Measurements from ENCODE around the gene EEF1AKMT1.

The EEF1AKMT1 gene

GRCh38 chr13:20720499-20720898, 53.3 kb downstream of the EEF1AKMT1 start:
- TF ChIP-seq REST (IDR thresholded peaks at IDR 0.05; ENCODE audit: insufficient read depth in 1 of 2, low read depth in 2 of 2, low read length in 2 of 2) = no peak

DNA sequence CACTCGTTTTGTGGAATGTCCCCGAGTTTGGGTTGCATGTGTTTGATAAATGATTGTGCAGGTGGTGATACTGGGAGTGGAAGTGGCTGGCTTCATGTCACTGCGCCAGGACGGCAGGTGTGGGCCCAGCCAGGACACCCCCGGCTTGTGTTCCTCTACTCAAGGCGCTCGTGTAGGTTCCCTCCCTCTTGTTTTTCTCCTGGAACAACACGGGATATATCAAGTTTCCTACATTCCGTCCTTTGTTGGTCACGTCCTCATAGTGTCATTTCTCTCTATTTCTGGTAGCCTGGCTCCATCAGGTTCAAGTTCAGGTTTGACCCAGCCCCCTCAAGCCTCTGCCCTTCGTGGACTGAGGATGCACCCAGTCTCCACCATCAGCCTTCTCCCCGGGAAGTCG, 54.0 kb downstream of the EEF1AKMT1 start:
- no peak for TF ChIP-seq POLR2AphosphoS5 (IDR thresholded peaks at IDR 0.05; ENCODE audit: low read depth, low read length)
- TF ChIP-seq FOXP2 (optimal IDR thresholded peaks at IDR 0.05; ENCODE audit: borderline replicate concordance, extremely low read depth, extremely low read length, insufficient read depth) = no peak
- TF ChIP-seq REST (IDR thresholded peaks at IDR 0.05; ENCODE audit: insufficient read depth in 1 of 2, low read depth in 2 of 2, low read length in 2 of 2) = no peak
- TF ChIP-seq TAF1 (IDR thresholded peaks at IDR 0.05; ENCODE audit: borderline replicate concordance, insufficient read depth, low read length) = no peak
- TF ChIP-seq SIN3A (IDR thresholded peaks at IDR 0.05; ENCODE audit: borderline replicate concordance, insufficient read depth, low read length) = no peak

GRCh38 chr13:20718958-20719566, 54.7 kb downstream of the EEF1AKMT1 start:
- TF ChIP-seq FOXP2 (optimal IDR thresholded peaks at IDR 0.05; ENCODE audit: borderline replicate concordance, extremely low read depth, extremely low read length, insufficient read depth) (no peak), SIN3A (IDR thresholded peaks at IDR 0.05; ENCODE audit: borderline replicate concordance, insufficient read depth, low read length) (no peak), REST (IDR thresholded peaks at IDR 0.05; ENCODE audit: insufficient read depth in 1 of 2, low read depth in 2 of 2, low read length in 2 of 2) (no peak)

DNA sequence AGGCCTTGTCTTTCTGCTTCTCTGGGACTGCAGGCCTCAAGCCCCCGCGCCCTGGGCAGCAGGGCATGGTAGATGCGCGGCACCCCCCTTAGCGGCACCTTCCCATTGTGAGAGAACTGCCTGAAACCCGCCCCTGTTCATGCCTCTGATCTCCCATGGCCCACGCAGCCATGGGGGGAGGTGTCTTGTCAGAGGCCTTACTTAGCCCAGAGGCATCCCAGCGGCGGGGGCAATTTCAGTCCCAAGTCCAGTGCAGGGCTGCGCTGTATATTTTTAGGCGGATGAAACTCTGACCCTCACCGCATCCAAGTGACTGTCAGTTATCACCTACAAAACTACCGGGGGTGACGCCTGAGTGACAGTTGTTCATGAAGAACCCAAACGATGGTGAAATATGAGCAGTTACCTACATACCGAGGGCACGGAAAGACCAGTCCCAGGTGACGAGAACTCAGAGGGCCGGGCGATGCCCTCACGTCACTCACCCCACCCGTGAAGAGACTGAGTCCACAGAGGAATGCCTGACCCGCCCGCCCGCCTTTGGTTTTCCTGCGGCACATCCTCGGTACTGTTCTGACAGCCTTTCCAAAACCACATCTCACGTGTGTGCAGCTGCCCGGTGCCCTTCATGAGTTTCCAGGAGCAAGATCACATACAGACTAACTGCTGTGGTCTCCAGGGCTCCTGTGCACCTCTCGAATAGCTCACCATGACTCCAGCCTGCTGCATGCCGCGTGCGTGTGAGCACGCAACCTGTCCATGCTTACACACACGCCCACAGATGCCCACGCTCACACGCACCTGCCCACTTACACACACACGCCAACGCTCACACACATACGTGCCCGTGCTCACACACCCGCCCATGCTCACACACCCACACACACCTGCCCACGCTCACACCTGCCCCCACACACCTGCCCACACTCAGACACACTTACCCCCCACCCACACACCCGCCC, 55.9 kb downstream of the EEF1AKMT1 start:
- TF ChIP-seq SIN3A (IDR thresholded peaks at IDR 0.05; ENCODE audit: borderline replicate concordance, insufficient read depth, low read length) = no peak
- TF ChIP-seq REST (IDR thresholded peaks at IDR 0.05; ENCODE audit: insufficient read depth in 1 of 2, low read depth in 2 of 2, low read length in 2 of 2) = no peak
- no peak for TF ChIP-seq FOXP2 (optimal IDR thresholded peaks at IDR 0.05; ENCODE audit: borderline replicate concordance, extremely low read depth, extremely low read length, insufficient read depth)
- TF ChIP-seq POLR2AphosphoS5 (IDR thresholded peaks at IDR 0.05; ENCODE audit: low read depth, low read length) = no peak
- no peak for TF ChIP-seq TAF1 (IDR thresholded peaks at IDR 0.05; ENCODE audit: borderline replicate concordance, insufficient read depth, low read length)
